Measurements from ENCODE around the gene SLC25A29.

SLC25A29 gene

DNA sequence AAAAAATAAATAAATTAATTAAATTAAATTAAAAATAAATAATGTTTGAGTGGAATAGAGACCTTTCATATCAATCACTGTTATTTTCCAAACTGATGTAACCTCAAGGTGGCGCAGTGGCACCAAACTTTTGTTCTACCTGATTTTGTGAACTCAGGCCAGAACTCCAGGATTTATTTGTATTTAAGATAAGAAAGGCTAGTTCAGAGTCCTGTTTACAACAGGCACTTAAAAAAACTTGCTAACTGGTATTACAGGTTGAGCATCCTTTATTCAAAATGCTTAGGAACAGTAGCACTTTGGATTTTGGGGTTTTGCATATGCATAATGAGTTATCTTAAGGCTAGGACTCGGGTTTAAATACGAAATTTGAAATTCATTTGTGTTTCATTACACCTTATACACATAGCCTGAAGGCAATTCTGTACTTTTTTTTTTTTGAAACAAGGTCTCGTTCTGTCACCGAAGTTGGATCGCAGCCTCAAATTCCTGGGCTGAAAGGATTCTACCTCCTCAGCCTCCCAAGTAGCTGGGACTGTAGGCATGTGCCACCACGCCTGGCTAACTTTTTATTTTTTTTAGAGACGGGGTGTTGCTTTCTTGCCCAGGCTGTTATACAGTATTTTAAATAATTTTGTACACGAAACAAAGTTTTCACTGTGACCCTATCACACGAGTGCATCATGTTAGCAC lies 34.9 kb downstream of the SLC25A29 start:
- Histone ChIP-seq H3K79me2 (ENCODE audit: control insufficient read depth, insufficient read depth, low read length, unreplicated experiment) (peaks cover 82% of the 10 kb centered on the region), H3K27me3 (ENCODE audit: insufficient read depth, low read length) (no peaks in the 10 kb centered on the region), H3K4me1 (ENCODE audit: control insufficient read depth, insufficient read depth, low read length, unreplicated experiment) (peaks cover 10% of the 10 kb centered on the region), H3K36me3 (ENCODE audit: insufficient read depth, low read length) (peaks cover 6% of the 10 kb centered on the region), H2AFZ (ENCODE audit: low read length, unreplicated experiment) (no peak overlapping the region), H3K4me3 (ENCODE audit: low read depth, low read length) (no peak overlapping the region), H3K27ac (ENCODE audit: low read depth, low read length) (no peak overlapping the region)

DNA sequence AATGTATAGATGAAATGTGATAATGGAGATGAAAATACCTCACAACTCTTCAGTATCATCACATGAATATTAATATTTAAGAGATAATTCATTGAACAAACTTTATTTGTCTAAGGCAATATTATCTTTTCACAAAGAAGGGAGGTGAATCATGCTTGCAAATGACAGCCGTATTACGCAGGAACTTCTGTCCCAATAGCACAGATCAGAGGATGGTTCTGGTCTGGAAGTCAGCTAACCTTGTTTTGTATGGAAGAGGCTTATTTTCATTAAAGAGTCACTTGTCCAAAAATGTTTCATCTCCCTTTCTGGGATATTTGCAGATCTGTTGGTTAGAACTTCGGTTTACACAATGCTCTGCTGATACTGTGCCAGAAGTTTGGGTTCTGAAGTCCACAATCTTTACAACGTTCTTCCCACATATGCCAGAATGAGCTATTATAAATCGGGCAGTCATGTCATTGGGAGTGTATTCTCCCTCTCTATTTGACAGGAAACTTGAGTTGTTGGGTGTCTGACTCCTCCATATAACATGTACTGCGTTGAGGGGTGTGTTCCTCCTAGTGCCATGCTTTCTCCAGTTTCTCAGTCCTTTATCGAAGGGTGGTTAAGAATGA lies 37.5 kb downstream of the SLC25A29 start:
- Histone ChIP-seq H3K27ac (ENCODE audit: low read depth, low read length) (peak overlapping the region; percentile 55), H2AFZ (ENCODE audit: low read length, unreplicated experiment) (no peak overlapping the region), H3K36me3 (ENCODE audit: insufficient read depth, low read length) (peaks cover under 1% of the 10 kb centered on the region; the same call in 1 of the 2 replicates), H3K4me3 (ENCODE audit: low read depth, low read length) (no peak overlapping the region), H3K4me1 (ENCODE audit: control insufficient read depth, insufficient read depth, low read length, unreplicated experiment) (peaks cover 10% of the 10 kb centered on the region), H3K79me2 (ENCODE audit: control insufficient read depth, insufficient read depth, low read length, unreplicated experiment) (peaks cover 74% of the 10 kb centered on the region), H3K27me3 (ENCODE audit: insufficient read depth, low read length) (no peaks in the 10 kb centered on the region)

DNA sequence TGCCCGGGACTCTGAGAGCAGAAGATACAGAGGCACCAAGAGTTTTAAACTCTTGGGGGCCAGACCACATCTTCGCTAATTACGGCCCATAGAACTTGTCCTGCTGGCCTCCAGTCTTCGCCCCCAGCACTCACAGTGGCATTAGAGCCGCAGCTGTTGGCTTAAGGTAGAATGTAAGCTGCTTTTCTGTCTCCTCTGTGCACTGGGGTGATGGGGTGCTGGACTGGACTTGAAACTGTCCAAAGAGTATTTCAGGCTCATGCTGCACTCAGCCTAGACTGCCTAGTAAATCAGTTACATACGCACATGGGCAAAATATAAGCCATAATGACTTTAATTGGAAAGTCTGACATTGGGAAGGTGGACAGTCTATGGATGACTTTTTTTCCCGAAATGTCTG lies 38.3 kb downstream of the SLC25A29 start:
- no peak overlapping the region for H2AFZ ChIP-seq (ENCODE audit: low read length, unreplicated experiment)
- H3K27me3 ChIP-seq (ENCODE audit: insufficient read depth, low read length), result no peaks in the 10 kb centered on the region
- H3K4me1 ChIP-seq (ENCODE audit: control insufficient read depth, insufficient read depth, low read length, unreplicated experiment), result peaks cover 10% of the 10 kb centered on the region
- H3K79me2 ChIP-seq (ENCODE audit: control insufficient read depth, insufficient read depth, low read length, unreplicated experiment), result peaks cover 76% of the 10 kb centered on the region
- peak overlapping the region; percentile 55 for H3K27ac ChIP-seq (ENCODE audit: low read depth, low read length)
- H3K36me3 ChIP-seq (ENCODE audit: insufficient read depth, low read length), result peaks cover 7% of the 10 kb centered on the region; the same call in 1 of the 2 replicates
- no peak overlapping the region for H3K4me3 ChIP-seq (ENCODE audit: low read depth, low read length)

DNA sequence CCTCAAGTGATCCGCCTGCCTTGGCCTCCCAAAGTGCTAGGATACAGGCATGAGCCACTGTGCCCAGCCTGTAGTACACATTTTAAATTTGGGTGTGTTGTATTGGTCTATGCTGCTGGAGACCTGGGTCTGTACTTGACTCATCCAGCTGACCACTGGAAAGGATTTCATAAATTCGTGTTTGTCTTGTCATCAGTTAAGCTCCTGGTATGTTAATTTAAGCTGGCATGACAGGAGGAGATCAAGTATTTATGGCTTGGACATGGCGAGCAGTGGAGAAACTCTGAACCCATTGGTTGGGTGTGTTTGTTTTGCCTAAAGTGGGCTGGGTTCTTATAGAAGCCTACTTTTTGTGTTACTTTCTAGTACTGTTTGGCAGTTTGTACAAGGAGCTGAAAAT lies 43.1 kb downstream of the SLC25A29 start:
- H3K27me3 ChIP-seq (ENCODE audit: insufficient read depth, low read length), result no peaks in the 10 kb centered on the region
- peaks cover 8% of the 10 kb centered on the region for H3K4me1 ChIP-seq (ENCODE audit: control insufficient read depth, insufficient read depth, low read length, unreplicated experiment)
- H3K36me3 ChIP-seq (ENCODE audit: insufficient read depth, low read length), result peaks cover 8% of the 10 kb centered on the region; the same call in 1 of the 2 replicates
- no peak overlapping the region for H3K27ac ChIP-seq (ENCODE audit: low read depth, low read length)
- peaks cover 83% of the 10 kb centered on the region for H3K79me2 ChIP-seq (ENCODE audit: control insufficient read depth, insufficient read depth, low read length, unreplicated experiment)
- H2AFZ ChIP-seq (ENCODE audit: low read length, unreplicated experiment), result no peak overlapping the region
- H3K4me3 ChIP-seq (ENCODE audit: low read depth, low read length), result no peak overlapping the region

DNA sequence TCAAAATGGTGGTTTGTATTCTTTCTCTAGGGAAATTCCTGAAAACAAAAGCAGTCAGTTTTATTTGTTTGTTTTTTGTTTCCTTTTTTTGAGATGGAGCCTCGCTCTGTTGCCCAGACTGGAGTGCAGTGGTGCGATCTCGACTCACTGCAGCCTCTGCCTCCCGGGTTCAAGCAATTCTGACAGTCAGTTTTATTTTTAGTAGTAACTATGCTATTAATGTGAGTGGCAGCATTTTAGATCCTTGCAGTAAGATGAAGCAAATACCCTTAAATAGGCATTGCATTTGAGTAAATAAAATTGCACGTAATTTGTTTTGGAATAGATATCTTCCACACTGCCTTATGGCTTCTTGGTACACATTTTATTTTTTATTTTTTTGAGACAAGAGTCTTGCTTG lies 43.7 kb downstream of the SLC25A29 start:
- H3K4me3 ChIP-seq (ENCODE audit: low read depth, low read length), result no peak overlapping the region
- no peak overlapping the region for H2AFZ ChIP-seq (ENCODE audit: low read length, unreplicated experiment)
- H3K36me3 ChIP-seq (ENCODE audit: insufficient read depth, low read length), result peaks cover 8% of the 10 kb centered on the region; the same call in 1 of the 2 replicates
- peaks cover 83% of the 10 kb centered on the region for H3K79me2 ChIP-seq (ENCODE audit: control insufficient read depth, insufficient read depth, low read length, unreplicated experiment)
- H3K4me1 ChIP-seq (ENCODE audit: control insufficient read depth, insufficient read depth, low read length, unreplicated experiment), result peaks cover 6% of the 10 kb centered on the region
- no peaks in the 10 kb centered on the region for H3K27me3 ChIP-seq (ENCODE audit: insufficient read depth, low read length)
- H3K27ac ChIP-seq (ENCODE audit: low read depth, low read length), result peak overlapping the region; percentile 26; the same call in 1 of the 2 replicates

DNA sequence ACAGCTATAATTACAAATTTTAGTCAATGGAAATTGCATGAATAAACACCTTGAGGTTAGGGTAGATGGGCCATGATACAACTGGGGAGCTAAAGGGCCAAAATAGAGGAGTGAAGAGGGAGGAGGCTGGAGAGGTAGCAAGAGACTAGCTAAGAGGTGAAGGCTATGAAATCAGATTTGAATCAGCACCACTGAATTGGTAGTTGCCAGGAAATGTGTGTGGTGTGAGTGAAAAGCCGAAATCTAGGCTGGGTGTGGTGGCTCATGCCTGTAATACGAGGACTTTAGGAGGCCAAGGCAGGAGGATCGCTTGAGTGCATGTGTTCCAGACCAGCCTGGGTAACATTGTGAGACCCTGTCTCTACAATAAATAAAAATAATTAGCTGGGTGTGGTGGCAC lies 44.6 kb downstream of the SLC25A29 start:
- Histone ChIP-seq H3K4me3 (ENCODE audit: low read depth, low read length) (no peak overlapping the region), H3K27ac (ENCODE audit: low read depth, low read length) (no peak overlapping the region), H2AFZ (ENCODE audit: low read length, unreplicated experiment) (no peak overlapping the region), H3K36me3 (ENCODE audit: insufficient read depth, low read length) (peaks cover 8% of the 10 kb centered on the region; the same call in 1 of the 2 replicates), H3K79me2 (ENCODE audit: control insufficient read depth, insufficient read depth, low read length, unreplicated experiment) (peaks cover 84% of the 10 kb centered on the region), H3K4me1 (ENCODE audit: control insufficient read depth, insufficient read depth, low read length, unreplicated experiment) (peaks cover 6% of the 10 kb centered on the region), H3K27me3 (ENCODE audit: insufficient read depth, low read length) (no peaks in the 10 kb centered on the region)

DNA sequence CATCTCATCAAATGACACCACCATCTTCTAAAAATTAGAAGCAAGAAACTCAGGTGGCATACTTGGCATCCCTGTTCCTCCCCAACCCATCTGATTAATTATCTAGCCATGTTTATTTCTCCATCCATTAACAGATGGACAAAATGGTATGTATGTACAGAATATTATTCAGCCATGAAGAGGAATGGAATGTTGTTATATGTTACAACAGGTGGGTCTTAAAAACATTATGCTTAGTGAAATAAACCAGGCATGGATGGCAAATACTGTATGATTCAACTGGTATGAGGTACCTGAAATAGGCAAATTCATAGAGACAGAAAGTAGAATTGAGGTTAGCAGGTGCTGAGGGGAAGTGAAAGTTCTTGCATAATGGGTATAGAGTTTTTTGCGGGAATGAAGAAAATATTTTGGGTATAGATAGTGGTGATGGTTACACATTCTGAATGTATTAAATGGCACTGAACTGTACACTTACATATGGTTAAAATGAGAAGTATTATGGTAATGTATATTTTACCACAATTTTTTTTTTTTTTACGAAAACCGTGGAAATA lies 49.8 kb downstream of the SLC25A29 start:
- no peaks in the 10 kb centered on the region for H3K36me3 ChIP-seq (ENCODE audit: insufficient read depth, low read length)
- no peak overlapping the region for H3K27ac ChIP-seq (ENCODE audit: low read depth, low read length)
- no peaks in the 10 kb centered on the region for H3K27me3 ChIP-seq (ENCODE audit: insufficient read depth, low read length)
- peaks cover 93% of the 10 kb centered on the region for H3K79me2 ChIP-seq (ENCODE audit: control insufficient read depth, insufficient read depth, low read length, unreplicated experiment)
- H2AFZ ChIP-seq (ENCODE audit: low read length, unreplicated experiment), result no peak overlapping the region
- H3K4me3 ChIP-seq (ENCODE audit: low read depth, low read length), result no peak overlapping the region
- no peaks in the 10 kb centered on the region for H3K4me1 ChIP-seq (ENCODE audit: control insufficient read depth, insufficient read depth, low read length, unreplicated experiment)

DNA sequence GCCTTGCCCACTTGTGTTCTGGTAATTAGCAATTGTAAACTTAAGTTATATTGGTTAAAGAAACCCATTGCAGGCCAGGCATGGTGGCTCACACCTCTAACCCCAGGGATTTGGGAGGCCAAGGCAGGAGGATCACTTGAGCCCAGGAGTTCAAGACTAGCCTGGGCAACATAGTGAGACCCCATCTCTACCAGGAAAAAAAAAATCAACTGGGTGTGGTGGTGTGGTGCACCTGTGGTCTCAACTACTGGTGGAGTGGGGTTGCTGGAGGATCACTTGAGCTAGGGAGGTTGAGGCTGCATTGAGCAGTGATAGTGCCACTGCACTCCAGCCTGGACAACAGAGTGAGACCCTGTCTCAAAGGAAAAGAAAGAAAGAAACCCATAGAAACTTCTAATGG lies 53.6 kb downstream of the SLC25A29 start:
- H3K4me3 ChIP-seq (ENCODE audit: low read depth, low read length), result no peak overlapping the region

DNA sequence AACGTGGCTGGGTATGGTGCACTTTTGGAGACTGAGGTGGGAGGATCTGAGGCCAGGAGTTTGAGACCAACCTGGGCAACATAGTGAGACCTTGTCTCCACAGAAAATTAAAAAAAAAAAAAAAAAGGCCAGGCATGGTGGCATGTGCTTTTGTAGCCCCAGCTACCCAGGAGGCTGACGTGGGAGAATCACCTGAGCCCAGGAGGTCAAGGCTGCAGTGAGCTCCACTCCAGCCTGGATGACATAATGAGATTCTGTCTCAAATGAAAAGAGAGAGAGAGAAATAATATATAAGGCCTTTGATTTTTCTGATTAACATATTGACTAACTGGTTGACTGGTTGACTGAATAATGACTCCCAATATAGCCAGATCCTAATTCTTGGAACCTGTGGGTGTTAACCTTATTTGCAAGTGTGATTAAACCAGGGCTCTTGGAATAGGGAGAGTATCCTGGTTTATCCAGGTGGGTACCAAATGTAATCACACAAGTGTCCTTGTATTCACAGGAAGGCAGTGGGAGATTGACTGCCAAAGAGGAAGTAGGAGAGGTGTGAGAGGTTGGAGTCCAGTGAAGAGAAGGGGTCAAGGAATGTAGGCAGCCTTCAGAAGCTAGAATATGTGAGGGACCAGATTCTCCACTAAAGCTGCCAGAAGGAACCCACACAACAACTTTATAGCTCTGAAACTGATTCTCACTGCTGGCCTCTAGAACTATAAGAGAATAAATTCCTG lies 55.3 kb downstream of the SLC25A29 start:
- Histone ChIP-seq H3K4me3 (ENCODE audit: low read depth, low read length) (no peak overlapping the region), H3K27ac (ENCODE audit: low read depth, low read length) (no peak overlapping the region), H3K36me3 (ENCODE audit: insufficient read depth, low read length) (no peaks in the 10 kb centered on the region)

More for the DNA sequence above, 53.6 kb downstream of the SLC25A29 start:
- peaks cover 94% of the 10 kb centered on the region for H3K79me2 ChIP-seq (ENCODE audit: control insufficient read depth, insufficient read depth, low read length, unreplicated experiment)
- no peaks in the 10 kb centered on the region for H3K36me3 ChIP-seq (ENCODE audit: insufficient read depth, low read length)
- H2AFZ ChIP-seq (ENCODE audit: low read length, unreplicated experiment), result no peak overlapping the region
- no peaks in the 10 kb centered on the region for H3K4me1 ChIP-seq (ENCODE audit: control insufficient read depth, insufficient read depth, low read length, unreplicated experiment)
- H3K27me3 ChIP-seq (ENCODE audit: insufficient read depth, low read length), result no peaks in the 10 kb centered on the region
- H3K27ac ChIP-seq (ENCODE audit: low read depth, low read length), result no peak overlapping the region

DNA sequence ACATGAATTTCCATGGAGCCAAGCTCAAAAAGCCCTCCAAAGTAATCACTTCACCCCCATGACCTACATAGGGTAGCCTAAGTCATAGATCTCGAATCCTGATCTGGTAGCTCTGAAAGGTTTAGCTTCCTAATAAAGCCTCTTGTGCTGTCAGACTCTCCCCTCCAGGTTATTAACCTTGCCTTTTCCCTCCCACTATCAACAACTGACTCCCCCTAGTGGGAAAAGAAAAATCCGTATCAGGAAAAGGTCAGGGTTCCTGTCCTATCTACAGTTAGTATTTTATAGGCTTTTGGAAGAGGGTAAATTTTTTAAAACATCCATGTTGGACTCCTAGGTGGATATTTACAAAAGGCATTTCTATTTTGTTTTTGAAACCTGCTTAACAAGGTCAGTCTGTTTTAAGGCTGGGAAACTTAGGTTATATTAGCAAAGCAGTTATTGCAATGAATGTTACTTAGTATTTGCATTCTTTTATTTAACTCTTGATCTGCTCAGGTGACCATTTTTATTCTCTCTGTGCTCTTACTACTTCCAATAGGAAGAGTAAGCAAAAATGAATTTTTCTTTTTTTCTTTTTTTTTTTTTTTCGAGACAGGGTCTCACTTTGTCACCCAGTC lies 59.3 kb downstream of the SLC25A29 start:
- H3K4me3 ChIP-seq (ENCODE audit: low read depth, low read length), result no peak overlapping the region
- no peak overlapping the region for H3K27ac ChIP-seq (ENCODE audit: low read depth, low read length)
- H3K4me1 ChIP-seq (ENCODE audit: control insufficient read depth, insufficient read depth, low read length, unreplicated experiment), result peaks cover 24% of the 10 kb centered on the region
- H3K79me2 ChIP-seq (ENCODE audit: control insufficient read depth, insufficient read depth, low read length, unreplicated experiment), result peaks cover 93% of the 10 kb centered on the region
- no peak overlapping the region for H2AFZ ChIP-seq (ENCODE audit: low read length, unreplicated experiment)
- no peaks in the 10 kb centered on the region for H3K36me3 ChIP-seq (ENCODE audit: insufficient read depth, low read length)
- no peaks in the 10 kb centered on the region for H3K27me3 ChIP-seq (ENCODE audit: insufficient read depth, low read length)

More for the DNA sequence above, 55.3 kb downstream of the SLC25A29 start:
- H3K4me1 ChIP-seq (ENCODE audit: control insufficient read depth, insufficient read depth, low read length, unreplicated experiment), result peaks cover 9% of the 10 kb centered on the region
- H3K27me3 ChIP-seq (ENCODE audit: insufficient read depth, low read length), result no peaks in the 10 kb centered on the region
- no peak overlapping the region for H2AFZ ChIP-seq (ENCODE audit: low read length, unreplicated experiment)
- peaks cover 94% of the 10 kb centered on the region for H3K79me2 ChIP-seq (ENCODE audit: control insufficient read depth, insufficient read depth, low read length, unreplicated experiment)
